Activated CD4-positive, alpha-beta T cell treated with anti-CD3 and anti-CD28 coated beads, Interleukin-2, amount 50 U/mL, for 16 hours (primary cell): Measurements from ENCODE around the gene ALS2.
"Not testable (repeated sequence)": the region's sequence is repeated elsewhere in the genome, so short reads cannot be mapped to it uniquely, and the experiment has no call there.

Experiments
- DNase-seq: peaks from one replicate; pipeline ENCODE4 v3.0.0-alpha.2; 2020

Gene ALS2

GRCh38 chr2:201671205-201671604 lies 109.5 kb downstream of the ALS2 start:
- not testable (repeated sequence) for DNase-seq

GRCh38 chr2:201669865-201670264 lies 110.9 kb downstream of the ALS2 start:
- no peak for DNase-seq

- no peak for DNase-seq
Measured at GRCh38 chr2:201668402-201668910, 112.3 kb downstream of the ALS2 start.

GRCh38 chr2:201664334-201664733 lies 116.4 kb downstream of the ALS2 start:
- no peak for DNase-seq

- DNase-seq = no peak
Measured at GRCh38 chr2:201661366-201661765, 119.4 kb downstream of the ALS2 start.

- no peak for DNase-seq
Measured at GRCh38 chr2:201660293-201660895, 120.3 kb downstream of the ALS2 start.

- no peak for DNase-seq
Measured at GRCh38 chr2:201656740-201657139, 124.0 kb downstream of the ALS2 start.

GRCh38 chr2:201656102-201656501 lies 124.6 kb downstream of the ALS2 start:
- no peak for DNase-seq

GRCh38 chr2:201654616-201655384 lies 125.9 kb downstream of the ALS2 start:
- DNase-seq = no peak

- no peak for DNase-seq
Measured at GRCh38 chr2:201653221-201653620, 127.5 kb downstream of the ALS2 start.
